ENCODE measurements around the gene UBASH3B.

UBASH3B gene

GRCh38 chr11:122711362-122711761, 55.8 kb downstream of the UBASH3B start:
- TF ChIP-seq CTCF (conservative IDR thresholded peaks at IDR 0.05; ENCODE audit: control insufficient read depth, insufficient read depth, low read depth, low read length), result no peak

GRCh38 chr11:122711831-122712381, 56.4 kb downstream of the UBASH3B start:
- no peak for DNase-seq (ENCODE audit: low read depth)
- no peak for TF ChIP-seq CTCF (conservative IDR thresholded peaks at IDR 0.05; ENCODE audit: control insufficient read depth, insufficient read depth, low read depth, low read length)
- H3K4me3 ChIP-seq (ENCODE audit: control insufficient read depth, low read depth, low read length), result no peak overlapping the region

More at GRCh38 chr11:122711362-122711761, 55.8 kb downstream of the UBASH3B start:
- DNase-seq (ENCODE audit: low read depth), result no peak
- no peak overlapping the region for H3K4me3 ChIP-seq (ENCODE audit: control insufficient read depth, low read depth, low read length)

GRCh38 chr11:122714004-122714403, 58.5 kb downstream of the UBASH3B start:
- no peak overlapping the region for H3K4me3 ChIP-seq (ENCODE audit: control insufficient read depth, low read depth, low read length)
- no peak for TF ChIP-seq CTCF (conservative IDR thresholded peaks at IDR 0.05; ENCODE audit: control insufficient read depth, insufficient read depth, low read depth, low read length)
- DNase-seq (ENCODE audit: low read depth), result no peak

- TF ChIP-seq CTCF (conservative IDR thresholded peaks at IDR 0.05; ENCODE audit: control insufficient read depth, insufficient read depth, low read depth, low read length), result no peak
- no peak for DNase-seq (ENCODE audit: low read depth)
These were observed 59.0 kb downstream of the UBASH3B start for GRCh38 chr11:122714484-122714883.

GRCh38 chr11:122715548-122716440, 60.3 kb downstream of the UBASH3B start:
- DNase-seq (ENCODE audit: low read depth), result no peak
- no peak overlapping the region for H3K4me3 ChIP-seq (ENCODE audit: control insufficient read depth, low read depth, low read length)
- TF ChIP-seq CTCF (conservative IDR thresholded peaks at IDR 0.05; ENCODE audit: control insufficient read depth, insufficient read depth, low read depth, low read length), result no peak

More at GRCh38 chr11:122714484-122714883, 59.0 kb downstream of the UBASH3B start:
- no peak overlapping the region for H3K4me3 ChIP-seq (ENCODE audit: control insufficient read depth, low read depth, low read length)

GRCh38 chr11:122717264-122717867, 61.8 kb downstream of the UBASH3B start:
- no peak overlapping the region for H3K4me3 ChIP-seq (ENCODE audit: control insufficient read depth, low read depth, low read length)
- DNase-seq (ENCODE audit: low read depth), result no peak
- TF ChIP-seq CTCF (conservative IDR thresholded peaks at IDR 0.05; ENCODE audit: control insufficient read depth, insufficient read depth, low read depth, low read length), result no peak
